Astrocyte of the spinal cord (primary cell): ENCODE results near the gene PDGFC.
"Not testable (repeated sequence)": the region's sequence is repeated elsewhere in the genome, so short reads cannot be mapped to it uniquely, and the experiment has no call there.

Source experiments
- DNase-seq: peaks from one replicate; pipeline ENCODE4 v3.0.0; 2011; ENCODE audit warnings: low read depth, low spot score
- H3K4me3 ChIP-seq: 2 replicates; pipeline ENCODE4 v1.5.1; 2011; ENCODE audit warnings: low read depth, mild to moderate bottlenecking, low read length, moderate library complexity
- CTCF ChIP-seq: IDR thresholded peaks from 2 replicates; pipeline ENCODE4 v1.5.1; 2012; ENCODE audit warnings: low read depth, mild to moderate bottlenecking, low read length, inconsistent platforms
- in situ Hi-C: cut with HindIII; loops from 2 replicates; pipeline ENCODE4 v1.10.0; 2017; ENCODE audit warnings: low sequenced_read_pairs

The PDGFC gene

GRCh38 chr4:156939801-156940200 is 31.8 kb downstream of the PDGFC start:
- TF ChIP-seq CTCF = no peak
- in situ Hi-C loops = no loop called here
- no peak for DNase-seq
- no peak overlapping the region for H3K4me3 ChIP-seq

GRCh38 chr4:156939139-156939538 is 32.5 kb downstream of the PDGFC start:
- no peak overlapping the region for H3K4me3 ChIP-seq
- in situ Hi-C loops = no loop called here
- peak; percentile 57 for DNase-seq
- TF ChIP-seq CTCF = no peak

- no peak for TF ChIP-seq CTCF
- in situ Hi-C loops = no loop called here
- H3K4me3 ChIP-seq = no peak overlapping the region
- no peak for DNase-seq
Observed at GRCh38 chr4:156934259-156934635, 37.4 kb downstream of the PDGFC start.

- H3K4me3 ChIP-seq = no peak overlapping the region
- TF ChIP-seq CTCF = no peak
- DNase-seq = peak; percentile 86
- in situ Hi-C loops = no loop called here
Observed at GRCh38 chr4:156933633-156934258, 37.9 kb downstream of the PDGFC start.

- H3K4me3 ChIP-seq, in situ Hi-C loops, DNase-seq: not testable (repeated sequence)
Observed at GRCh38 chr4:156932360-156932759, 39.2 kb downstream of the PDGFC start.

GRCh38 chr4:156931267-156931666 is 40.3 kb downstream of the PDGFC start:
- no peak overlapping the region for H3K4me3 ChIP-seq
- in situ Hi-C loops = no loop called here
- DNase-seq = peak; percentile 95
- no peak for TF ChIP-seq CTCF

- TF ChIP-seq CTCF = no peak
- no peak for DNase-seq
- in situ Hi-C loops = no loop called here
- no peak overlapping the region for H3K4me3 ChIP-seq
Observed at GRCh38 chr4:156929386-156930105, 42.1 kb downstream of the PDGFC start.
